Ovary (tissue), 9 donors: ENCODE measurements around the gene RGS3. TPM values are rescaled to one million over a fixed set of nuclear protein-coding genes. Genes with fewer than 3 reads are reported as not detected.

ENCODE experiments used
- DNase-seq, 5 donors: peaks; one replicate each; pipeline ENCODE4 v3.0.0-alpha.2; 2019 to 2020
- H3K27ac ChIP-seq, 2 donors: fragments of 200-600 bp; one replicate each; pipeline versions ENCODE4 v1.5.1 to v1.8.0; 2019 to 2022
- H3K27me3 ChIP-seq: fragments of 200-600 bp; one replicate; pipeline ENCODE4 v1.8.0; 2022
- H3K36me3 ChIP-seq: fragments of 200-600 bp; sonication (generic); one replicate; pipeline ENCODE4 v1.5.1; 2019
- H3K4me1 ChIP-seq: one replicate; pipeline ENCODE4 v1.8.1; 2013; ENCODE audit warnings: mild to moderate bottlenecking, moderate library complexity; ENCODE audit not compliant: insufficient read depth
- H3K4me3 ChIP-seq: fragments of 200-600 bp; sonication (generic); one replicate; pipeline ENCODE4 v1.5.1; 2017
- H3K9me3 ChIP-seq, 2 donors: fragments of 200-600 bp in 1 of 2; sonication (generic) in 1 of 2; one replicate each; pipeline versions ENCODE4 v1.5.1 to v1.8.1; 2013 to 2019; ENCODE audit warnings: mild to moderate bottlenecking in 1 of 2, moderate library complexity in 1 of 2
- EP300 ChIP-seq: sonication (generic); formaldehyde crosslinking; IDR thresholded peaks from one replicate; pipeline ENCODE4 v1.6.1; 2017; ENCODE audit warnings: antibody characterized with exemption
- POLR2A ChIP-seq: fragments of 450-650 bp; IDR thresholded peaks from one replicate; pipeline ENCODE4 v1.6.1; 2017; ENCODE audit warnings: antibody characterized with exemption, mild to moderate bottlenecking, moderate library complexity
- WGBS, 3 donors: extraction: QIAGEN DNeasy Blood & Tissue Kit in 1 of 3; methylation state at CpG; one replicate each; pipeline versions ENCODE4 v1.1.5 to v1.1.7; 2013 to 2017; 5-methylcytosine and 5-hydroxymethylcytosine counted together
- intact Hi-C, 4 donors: fragments of 100-400 bp; cut with DNase I; formaldehyde crosslinking; loops; one replicate each; pipeline versions ENCODE4 v1.11.0 to v1.15.1; 2022 to 2023
- polyA plus RNA-seq, 2 donors: library from polyadenylated mRNA; stranded (reverse); fragments of 200-250 nt in 1 of 2; fragments of 350-450 nt in 1 of 2; fragmentation: Illumina TruSeq in 1 of 2; extraction: RNeasy Lipid Tissue Mini Kit (QIAGEN cat#74804) in 1 of 2; gene quantifications; one replicate each; pipeline ENCODE4 v1.2.3, GENCODE V29; 2013 to 2014
- total RNA-seq, 7 donors: library from RNA; depleted of rRNA in 2 of 7; stranded (reverse); fragments of >200 nt in 2 of 7; fragmentation: NEBNext Ultra II Directional in 3 of 7; extraction: Animal tissue kit (Norgen Biotek cat#: 25700) in 3 of 7; gene quantifications; one replicate each; pipeline versions ENCODE4 v1.1.0 to v1.2.4, GENCODE V29; 2016 to 2023
- TF ChIP-seq, protein P1 (sequence below), 3 donors: fragments of 450-650 bp in 2 of 3; fragments of 200-600 bp in 1 of 3; IDR thresholded peaks; one replicate each; pipeline versions ENCODE4 v1.5.1 to v1.8.0; 2016 to 2022; ENCODE audit warnings: antibody characterized with exemption in 3 of 3, mild to moderate bottlenecking in 1 of 3
- donor health status: DM: no; HTN: no; CAD: no; lungs with moderate emphysema.
- donor health status: DM: no; HTN: no; CAD: no.
- donor health status: Bipolar disorder and iron deficiency.
- donor health status: DM: yes; HTN: yes; CAD: no.
- donor health status: DM: no; HTN: no; CAD: no.
- donor health status: DM: yes; HTN: yes; CAD: no.

The RGS3 gene
- total and polyA plus RNA-seq, 9 donors = 6.1 to 49.3 (median 15.4) TPM

DNA sequence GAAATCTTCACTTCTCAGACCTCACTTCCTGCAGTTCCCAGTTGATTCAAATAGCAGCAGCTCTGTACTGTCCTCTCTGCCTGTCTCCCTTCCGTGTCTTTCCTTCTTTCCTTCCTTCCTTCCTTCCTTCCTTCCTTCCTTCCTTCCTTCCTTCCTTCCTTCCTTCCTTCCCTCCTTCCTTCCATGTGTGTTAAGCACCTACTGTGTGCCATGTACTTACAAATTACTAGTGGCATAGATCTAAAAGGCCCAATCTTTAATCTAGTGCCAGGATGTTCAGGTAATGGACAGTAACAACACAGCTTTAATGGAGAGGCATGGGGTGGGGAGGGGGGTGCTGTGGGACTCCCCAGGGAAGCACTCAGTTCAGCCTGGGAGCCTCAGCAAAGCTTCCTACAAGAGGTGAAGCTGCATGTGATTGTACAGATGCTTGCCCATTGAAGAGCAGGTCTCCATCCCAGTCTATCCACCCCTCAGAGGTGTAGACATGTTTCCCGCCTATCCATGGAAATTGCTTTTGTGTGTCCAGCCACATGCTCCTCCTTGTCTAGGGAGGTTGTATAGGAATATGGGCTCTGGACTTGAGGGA is 106.0 kb downstream of the RGS3 start:
- H3K9me3 ChIP-seq = no peaks in the 10 kb centered on the region
- TF ChIP-seq, protein P1, sequence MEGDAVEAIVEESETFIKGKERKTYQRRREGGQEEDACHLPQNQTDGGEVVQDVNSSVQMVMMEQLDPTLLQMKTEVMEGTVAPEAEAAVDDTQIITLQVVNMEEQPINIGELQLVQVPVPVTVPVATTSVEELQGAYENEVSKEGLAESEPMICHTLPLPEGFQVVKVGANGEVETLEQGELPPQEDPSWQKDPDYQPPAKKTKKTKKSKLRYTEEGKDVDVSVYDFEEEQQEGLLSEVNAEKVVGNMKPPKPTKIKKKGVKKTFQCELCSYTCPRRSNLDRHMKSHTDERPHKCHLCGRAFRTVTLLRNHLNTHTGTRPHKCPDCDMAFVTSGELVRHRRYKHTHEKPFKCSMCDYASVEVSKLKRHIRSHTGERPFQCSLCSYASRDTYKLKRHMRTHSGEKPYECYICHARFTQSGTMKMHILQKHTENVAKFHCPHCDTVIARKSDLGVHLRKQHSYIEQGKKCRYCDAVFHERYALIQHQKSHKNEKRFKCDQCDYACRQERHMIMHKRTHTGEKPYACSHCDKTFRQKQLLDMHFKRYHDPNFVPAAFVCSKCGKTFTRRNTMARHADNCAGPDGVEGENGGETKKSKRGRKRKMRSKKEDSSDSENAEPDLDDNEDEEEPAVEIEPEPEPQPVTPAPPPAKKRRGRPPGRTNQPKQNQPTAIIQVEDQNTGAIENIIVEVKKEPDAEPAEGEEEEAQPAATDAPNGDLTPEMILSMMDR (IDR thresholded peaks at IDR 0.05) = no peak
- TF ChIP-seq EP300 = no peak
- no peak for TF ChIP-seq POLR2A
- H3K4me3 ChIP-seq = no peak overlapping the region
- no peaks in the 10 kb centered on the region for H3K27me3 ChIP-seq
- H3K36me3 ChIP-seq = no peaks in the 10 kb centered on the region
- peak in 2 of 5 donors; percentile 6 to 12 for DNase-seq
- H3K4me1 ChIP-seq = peaks cover 27% of the 10 kb centered on the region
- H3K27ac ChIP-seq = peak overlapping the region in 1 of 2 donors; percentile 2
- WGBS, 3 donors = 83 to 95% (median 91%) methylated on average over 2 of the region's 2 CpGs
- intact Hi-C loops = loop anchor here in 2 of 4 donors (5.0 to 10.0 kb wide), 2 partner anchors 55 to 112 kb away; no protein-coding TSS in a partner anchor

DNA sequence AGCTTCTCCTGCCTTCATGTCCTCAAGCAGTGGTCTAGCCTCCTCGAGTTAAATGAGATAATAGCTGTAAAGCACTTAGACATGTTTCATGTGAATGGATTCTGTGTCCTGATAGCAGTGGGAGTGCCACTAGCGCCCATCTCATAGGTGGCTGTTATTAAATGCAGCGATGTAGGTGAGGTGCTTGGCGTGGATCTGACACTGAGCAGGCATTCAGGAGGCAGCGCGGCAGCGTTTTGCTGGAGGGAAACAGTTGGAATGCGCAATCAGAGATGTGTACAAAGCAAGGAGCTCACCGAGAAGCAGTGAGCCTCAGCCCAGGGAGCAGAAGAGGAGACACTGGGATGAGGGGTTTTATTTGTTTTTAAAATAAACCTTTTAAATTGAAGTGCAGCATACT is 106.6 kb downstream of the RGS3 start:
- Histone ChIP-seq H3K27me3 (no peaks in the 10 kb centered on the region), H3K27ac (no peak overlapping the region), H3K4me1 (peaks cover 22% of the 10 kb centered on the region), H3K36me3 (no peaks in the 10 kb centered on the region), H3K4me3 (no peak overlapping the region), H3K9me3 (no peaks in the 10 kb centered on the region)
- intact Hi-C loops = loop anchor here in 1 of 4 donors (10.0 kb wide), 1 partner anchor 55 kb away; no protein-coding TSS in a partner anchor
- peak in 2 of 5 donors; percentile 6 to 19 for DNase-seq
- TF ChIP-seq EP300 (no peak), POLR2A (no peak)
- TF ChIP-seq, protein P1 (IDR thresholded peaks at IDR 0.05) = no peak
- 92 to 95% (median 93%) methylated on average over 9 of the region's 9 CpGs for WGBS, 3 donors

DNA sequence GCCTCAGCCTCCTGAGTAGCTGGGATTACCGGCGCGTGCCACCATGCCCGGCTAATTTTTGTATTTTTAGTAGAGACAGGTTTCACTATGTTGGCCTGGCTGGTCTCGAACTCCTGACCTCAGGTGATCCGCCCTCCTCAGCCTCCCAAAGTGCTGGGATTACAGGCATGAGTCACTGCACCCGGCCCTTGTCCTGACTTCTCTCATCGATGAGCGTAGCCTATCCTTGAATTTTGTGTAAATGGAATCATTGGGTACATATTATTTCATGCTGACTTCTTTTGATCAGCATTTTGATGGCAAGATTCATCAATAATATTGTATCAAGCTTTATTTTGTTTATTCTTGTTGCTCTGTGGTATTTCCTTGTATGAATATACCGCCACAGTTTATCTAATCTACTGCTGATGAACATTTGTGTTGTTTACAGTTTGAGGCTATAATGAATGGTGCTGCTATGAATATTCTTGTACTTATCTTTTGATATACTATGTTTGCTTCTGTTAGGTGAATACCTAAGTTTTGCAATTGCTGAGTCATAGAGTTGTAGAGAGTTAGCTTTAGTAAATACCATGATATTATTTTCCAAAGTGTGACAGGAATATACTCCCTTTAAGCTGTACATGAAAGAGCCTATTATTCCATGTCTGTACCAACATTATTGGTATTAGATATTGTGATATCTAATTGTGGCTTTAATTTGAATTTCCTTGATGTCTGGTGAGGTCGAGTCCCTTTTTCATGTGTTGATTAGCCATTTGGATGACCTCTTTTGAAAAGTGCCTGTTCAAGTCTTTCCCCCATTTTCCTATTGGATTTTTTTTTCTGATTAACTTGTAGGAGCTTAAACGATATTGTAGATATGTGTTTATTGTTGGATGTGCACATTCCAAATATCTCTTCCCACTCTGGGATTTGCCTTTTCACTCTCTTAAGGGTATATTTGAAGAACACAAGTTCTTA is 107.5 kb downstream of the RGS3 start:
- DNase-seq = peak in 2 of 5 donors; percentile 4
- WGBS, 3 donors = 87 to 92% (median 92%) methylated on average over 12 of the region's 12 CpGs
- Histone ChIP-seq H3K27me3 (no peaks in the 10 kb centered on the region), H3K36me3 (no peaks in the 10 kb centered on the region), H3K9me3 (no peaks in the 10 kb centered on the region), H3K27ac (no peak overlapping the region), H3K4me3 (no peak overlapping the region), H3K4me1 (peaks cover 12% of the 10 kb centered on the region)
- TF ChIP-seq POLR2A = no peak
- intact Hi-C loops = loop anchor here in 1 of 4 donors (10.0 kb wide), 1 partner anchor 56 kb away; no protein-coding TSS in a partner anchor

DNA sequence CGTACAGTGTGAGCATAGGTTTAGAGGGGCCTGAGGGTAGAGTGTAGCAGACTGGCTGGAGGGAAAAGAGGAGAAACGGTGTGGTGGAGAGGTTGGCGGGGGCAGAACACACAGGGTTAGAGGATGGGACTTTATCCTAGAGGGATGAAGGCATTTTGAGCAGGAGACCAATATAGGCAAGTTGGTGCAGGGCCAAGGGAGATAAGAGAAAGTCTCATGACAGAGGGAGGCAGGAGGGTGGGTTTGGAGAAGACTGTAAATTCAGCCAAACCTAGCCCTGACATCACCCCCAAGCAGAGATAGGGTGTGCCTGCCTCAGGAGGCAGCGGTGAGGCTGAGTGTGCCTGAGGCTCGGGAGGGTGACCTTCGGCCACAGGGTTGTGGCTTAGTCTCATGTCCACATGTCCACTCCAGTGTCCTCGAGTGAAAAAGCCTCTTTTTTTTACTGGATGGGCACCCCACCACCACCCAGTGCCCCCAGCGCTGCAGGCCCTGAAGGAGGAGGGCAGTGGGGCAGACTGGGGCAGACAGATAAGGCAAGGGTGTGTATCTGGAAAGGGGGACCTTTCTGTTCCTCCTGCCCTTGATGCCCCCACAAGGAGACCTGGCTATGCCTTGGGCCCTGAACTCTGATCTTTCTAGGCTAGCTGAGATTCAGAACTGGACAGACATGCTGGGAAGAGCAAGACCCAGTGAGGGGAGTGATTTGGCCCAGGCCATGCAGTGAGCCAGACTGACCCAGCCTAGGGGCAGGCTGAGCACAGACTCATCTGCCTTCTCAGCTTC is 108.7 kb downstream of the RGS3 start:
- TF ChIP-seq, protein P1 (IDR thresholded peaks at IDR 0.05) = no peak
- TF ChIP-seq POLR2A = no peak
- TF ChIP-seq EP300 = no peak

More for the DNA sequence above, 108.7 kb downstream of the RGS3 start:
- Histone ChIP-seq H3K9me3 (no peaks in the 10 kb centered on the region), H3K36me3 (no peaks in the 10 kb centered on the region), H3K27me3 (no peaks in the 10 kb centered on the region), H3K4me3 (no peak overlapping the region), H3K27ac (no peak overlapping the region), H3K4me1 (peaks cover 11% of the 10 kb centered on the region)
- peak in 3 of 5 donors; percentile 7 to 28 (median 7) for DNase-seq
- 79 to 80% (median 80%) methylated on average over 8 of the region's 8 CpGs for WGBS, 3 donors
- intact Hi-C loops = loop anchor here in 1 of 4 donors (10.0 kb wide), 1 partner anchor 57 kb away; no protein-coding TSS in a partner anchor
